ENCODE results near the gene GDPD5.
A peak's percentile ranks its signal among the peaks of the same experiment; 100 is the strongest.

- TF ChIP-seq BMI1 (IDR thresholded peaks at IDR 0.05; ENCODE audit: low read length) (no peak), HDAC8 (tag; IDR thresholded peaks at IDR 0.05) (no peak), CTCF (IDR thresholded peaks at IDR 0.05 in 2 of 3, conservative IDR thresholded peaks at IDR 0.05 in 1 of 3; ENCODE audit: insufficient read depth in 2 of 3, low read depth in 1 of 3, low read length in 3 of 3) (peak in 1 of 3 experiments; percentile 15; a peak in 1 of 6 replicates)
These were observed 105.3 kb downstream of the GDPD5 start for GRCh38 chr11:75420224-75421034.
